Measurements from ENCODE around the gene DSCAML1.

Gene DSCAML1

DNA sequence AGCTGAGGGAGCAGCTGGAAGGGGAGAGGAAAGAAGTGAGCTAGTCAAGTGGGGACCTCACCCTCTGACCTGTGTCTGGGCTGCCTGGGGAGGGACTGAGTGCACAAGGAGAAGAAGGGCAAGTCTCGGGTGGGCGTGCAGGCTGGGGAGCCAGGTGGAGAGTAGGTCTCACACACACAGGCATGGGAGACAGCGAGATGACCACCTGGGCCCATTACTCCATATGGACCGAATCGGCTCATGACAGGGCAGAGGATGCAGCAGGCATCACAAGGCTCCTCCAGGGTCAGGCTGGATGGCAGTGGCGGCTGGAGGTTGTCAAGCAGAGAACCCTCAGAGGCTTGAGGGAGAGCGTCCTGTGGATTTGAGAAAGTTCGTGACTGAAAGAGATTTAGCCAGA lies 405.8 kb downstream of the DSCAML1 start:
- DNase-seq = no peak

DNA sequence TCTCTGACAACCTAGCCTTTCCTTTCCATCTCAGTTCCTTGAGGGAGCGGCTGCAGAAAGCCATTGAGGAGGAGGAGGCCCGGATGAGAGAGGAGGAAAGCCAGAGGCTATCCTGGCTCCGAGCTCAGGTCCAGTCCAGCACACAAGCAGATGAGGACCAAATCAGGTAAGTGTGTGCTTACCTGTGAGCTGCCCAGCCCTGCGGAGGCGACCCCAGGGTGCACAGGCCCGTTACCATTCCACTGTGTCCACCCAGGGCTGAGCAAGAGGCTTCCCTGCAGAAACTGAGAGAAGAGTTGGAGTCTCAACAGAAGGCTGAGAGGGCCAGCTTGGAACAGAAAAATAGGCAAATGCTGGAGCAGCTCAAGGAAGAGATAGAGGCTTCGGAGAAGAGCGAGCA lies 406.3 kb downstream of the DSCAML1 start:
- no peak for DNase-seq

DNA sequence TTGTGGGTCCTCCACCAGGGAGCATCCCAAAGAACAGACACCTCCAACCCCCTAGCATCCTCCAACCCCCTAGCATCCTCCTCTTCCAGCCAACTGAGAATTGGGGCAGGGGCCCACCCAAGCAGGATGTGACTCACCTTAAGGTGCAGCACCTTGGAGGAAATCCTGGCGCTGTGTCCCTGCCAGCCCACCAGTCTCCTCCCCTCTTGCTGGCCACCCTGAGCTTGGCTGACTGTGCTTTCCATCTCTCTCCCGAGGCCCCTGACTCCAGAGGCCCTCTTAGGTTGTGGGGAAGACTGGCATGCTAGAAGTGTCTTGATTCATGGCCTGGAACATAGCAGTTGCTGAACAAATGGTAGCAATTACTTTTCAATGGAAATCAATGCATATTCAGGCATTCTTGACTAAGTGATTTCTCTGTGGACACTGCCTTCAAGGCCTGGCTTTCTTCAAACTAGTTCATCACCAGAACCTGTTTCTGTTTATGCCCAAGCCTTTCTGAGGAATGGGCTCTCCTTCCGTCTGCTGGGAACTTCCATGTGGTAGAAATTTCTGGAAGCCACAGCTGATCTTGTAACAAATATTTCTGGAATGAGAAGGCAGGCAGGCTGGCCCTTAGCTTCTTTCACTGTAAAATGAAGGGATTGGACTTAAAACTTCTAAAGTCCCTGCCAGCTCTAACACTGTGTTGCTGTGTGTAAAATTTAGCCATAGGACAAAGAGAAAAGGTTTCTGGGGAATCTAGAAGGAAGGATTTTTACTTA lies 408.8 kb downstream of the DSCAML1 start:
- DNase-seq = no peak

- DNase-seq = no peak
These were observed 411.1 kb downstream of the DSCAML1 start for GRCh38 chr11:117385906-117386305.

- DNase-seq = no peak
These were observed 411.5 kb downstream of the DSCAML1 start for GRCh38 chr11:117385471-117385870.

- no peak for DNase-seq
These were observed 413.0 kb downstream of the DSCAML1 start for GRCh38 chr11:117384045-117384444.

- DNase-seq = no peak
These were observed 414.3 kb downstream of the DSCAML1 start for GRCh38 chr11:117382746-117383145.

- DNase-seq = no peak
These were observed 415.3 kb downstream of the DSCAML1 start for GRCh38 chr11:117381481-117382387.

DNA sequence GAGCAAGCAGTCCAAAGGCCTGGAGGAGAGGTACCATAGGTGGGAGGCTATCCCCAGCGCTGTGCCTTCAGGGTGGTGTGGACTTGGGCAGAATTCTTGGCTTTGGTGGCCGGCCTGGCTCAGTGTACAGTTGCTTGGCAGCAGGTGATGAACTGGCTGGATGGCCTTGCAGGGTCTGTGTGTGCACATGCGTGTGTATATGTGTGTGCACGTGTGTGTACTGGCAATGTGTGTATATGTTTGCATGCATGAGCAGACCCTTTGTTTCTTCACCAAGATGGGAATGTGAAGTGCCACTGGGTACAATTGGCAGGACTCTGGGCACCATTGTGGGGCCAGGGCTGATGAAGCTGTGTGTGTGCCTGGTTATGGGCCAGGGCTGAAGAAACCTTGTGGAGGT lies 416.3 kb downstream of the DSCAML1 start:
- no peak for DNase-seq

DNA sequence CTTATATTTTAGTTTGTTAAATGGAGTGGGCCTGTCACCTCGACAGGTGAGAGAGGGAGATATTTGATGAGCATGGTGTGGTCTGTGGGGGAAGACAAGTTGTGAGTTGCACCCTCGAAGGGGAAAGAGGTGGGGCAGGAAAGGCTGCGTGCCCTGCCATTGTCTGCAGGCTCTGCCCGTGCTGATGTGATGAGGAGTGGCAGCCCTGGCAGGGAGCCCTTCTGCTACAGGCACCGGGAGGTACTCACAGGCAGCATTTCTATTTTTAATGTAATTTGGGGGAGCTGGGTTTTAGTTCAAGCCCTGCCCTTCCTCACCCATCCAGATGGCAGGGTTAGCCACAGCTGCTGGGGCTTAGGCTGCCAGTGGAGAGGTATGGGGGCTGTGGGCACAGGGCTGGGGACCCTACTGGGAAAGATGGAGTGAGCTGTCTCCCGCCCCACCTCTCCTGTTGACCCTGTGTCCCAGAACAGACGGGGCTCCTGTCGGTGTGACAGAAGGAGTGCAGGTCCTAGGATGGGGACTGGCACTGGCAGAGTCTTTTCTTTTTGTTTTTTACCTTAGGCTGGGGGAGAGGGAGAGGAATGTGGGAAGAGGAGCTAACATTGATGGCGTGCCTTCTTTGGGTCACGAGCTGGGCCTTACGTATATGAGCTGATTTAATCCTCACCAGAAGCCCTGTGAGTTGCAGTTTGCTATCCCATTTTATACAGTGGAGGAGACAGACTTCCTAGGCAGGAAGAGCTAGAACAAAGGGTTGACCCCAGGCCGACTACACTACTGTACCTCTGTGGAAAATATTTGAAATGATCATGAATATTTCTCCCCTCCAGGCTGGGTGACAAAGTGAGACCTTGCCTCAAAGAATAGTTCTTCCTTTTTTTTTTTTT lies 417.8 kb downstream of the DSCAML1 start:
- no peak for DNase-seq
